Body of pancreas (tissue), 4 donors: ENCODE results near the gene RAMP1. TPM values are rescaled to one million over a fixed set of nuclear protein-coding genes. Genes with fewer than 3 reads are reported as not detected.
A peak's percentile ranks its signal among the peaks of the same experiment; 100 is the strongest.

ENCODE experiments used
- ATAC-seq: fragments of 150-250 bp; one replicate; pipeline ENCODE4 v1.9.1; 2016
- DNase-seq, 4 donors: peaks; one replicate each; pipeline ENCODE4 v3.0.0-alpha.2; 2019
- H3K27ac ChIP-seq, 4 donors: fragments of 200-600 bp; sonication (generic); 1 replicate in 3 of 4; 2 replicates in 1 of 4; pipeline versions ENCODE4 v1.5.1 to v1.6.1; 2016 to 2019; ENCODE audit warnings: mild to moderate bottlenecking in 1 of 4, mixed read lengths in 1 of 4, moderate library complexity in 1 of 4
- H3K27me3 ChIP-seq, 2 donors: fragments of 200-600 bp; sonication (generic); one replicate each; pipeline ENCODE4 v1.6.0; 2016; ENCODE audit warnings: mild to moderate bottlenecking in 1 of 2
- H3K36me3 ChIP-seq, 2 donors: fragments of 200-600 bp; sonication (generic); replicated peaks in 1 of 2; 2 replicates each; pipeline ENCODE4 v1.5.1; 2016; ENCODE audit warnings: low read depth in 2 of 2; ENCODE audit not compliant: insufficient read depth in 1 of 2
- H3K4me1 ChIP-seq: fragments of 200-600 bp; sonication (generic); one replicate; pipeline ENCODE4 v1.6.0; 2016
- H3K4me3 ChIP-seq, 2 donors: fragments of 200-600 bp; sonication (generic); 1 replicate in 1 of 2; 2 replicates in 1 of 2; pipeline ENCODE4 v1.5.1; 2016 to 2019
- H3K9me3 ChIP-seq, 3 donors: fragments of 200-600 bp; sonication (generic); 1 replicate in 2 of 3; 2 replicates in 1 of 3; pipeline ENCODE4 v1.5.1; 2016
- CTCF ChIP-seq, 7 experiments: fragments of 450-650 bp in 4 of 7; fragments of 200-600 bp in 3 of 7; sonication (generic) in 3 of 7; IDR thresholded peaks; one replicate each; pipeline ENCODE4 v1.5.1; 2016 to 2019; ENCODE audit warnings: antibody characterized with exemption in 7 of 7
- POLR2A ChIP-seq, 3 donors: fragments of 450-650 bp; IDR thresholded peaks; one replicate each; pipeline ENCODE4 v1.6.1; 2016; ENCODE audit warnings: antibody characterized with exemption in 3 of 3, mild to moderate bottlenecking in 2 of 3
- WGBS, 2 donors: methylation state at CpG; one replicate each; pipeline ENCODE4 v1.1.5; 2017; 5-methylcytosine and 5-hydroxymethylcytosine counted together
- intact Hi-C: fragments of 100-400 bp; cut with DNase I; formaldehyde crosslinking; loops from one replicate; pipeline ENCODE4 v1.15.1; 2023
- total RNA-seq, 2 donors: library from RNA; depleted of rRNA; stranded (reverse); fragments of >200 nt; gene quantifications; one replicate each; pipeline ENCODE4 v1.1.0, GENCODE V29; 2016

RAMP1 gene
- total RNA-seq, 2 donors from 2014 or later, result 74.2 to 85.4 TPM

- intact Hi-C loops, result no loop called here
- 96 to 97% methylated on average over 12 to 13 of the region's 13 CpGs for WGBS, 2 donors
- Histone ChIP-seq H3K27me3 (no peaks in the 10 kb centered on the region), H3K27ac (no peak overlapping the region), H3K4me3 (no peak overlapping the region), H3K4me1 (no peaks in the 10 kb centered on the region), H3K36me3 (no peaks in the 10 kb centered on the region), H3K9me3 (no peaks in the 10 kb centered on the region)
- ATAC-seq (no peak), DNase-seq (no peak)
- TF ChIP-seq CTCF (IDR thresholded peaks at IDR 0.05), result no peak
- no peak for TF ChIP-seq POLR2A (IDR thresholded peaks at IDR 0.05)
These were observed 56.9 kb downstream of the RAMP1 start for GRCh38 chr2:237916296-237916695.

- WGBS, 2 donors, result 85 to 89% methylated on average over 5 of the region's 5 CpGs
- intact Hi-C loops, result no loop called here
- H3K4me1 ChIP-seq, result peaks cover 9% of the 10 kb centered on the region
These were observed 58.4 kb downstream of the RAMP1 start for GRCh38 chr2:237917696-237918374.

GRCh38 chr2:237919593-237919992, 60.2 kb downstream of the RAMP1 start:
- ATAC-seq (no peak), DNase-seq (no peak)
- no peaks in the 10 kb centered on the region for H3K27me3 ChIP-seq
- 58 to 88% methylated on average over 3 to 6 of the region's 6 CpGs for WGBS, 2 donors
- intact Hi-C loops, result no loop called here
- no peak overlapping the region for H3K27ac ChIP-seq
- TF ChIP-seq CTCF (IDR thresholded peaks at IDR 0.05) (no peak), POLR2A (IDR thresholded peaks at IDR 0.05) (no peak)
- H3K36me3 ChIP-seq, result no peaks in the 10 kb centered on the region
- no peak overlapping the region for H3K4me3 ChIP-seq
- H3K4me1 ChIP-seq, result peaks cover 20% of the 10 kb centered on the region
- no peaks in the 10 kb centered on the region for H3K9me3 ChIP-seq

More at GRCh38 chr2:237917696-237918374, 58.4 kb downstream of the RAMP1 start:
- no peak for TF ChIP-seq POLR2A (IDR thresholded peaks at IDR 0.05)
- TF ChIP-seq CTCF (IDR thresholded peaks at IDR 0.05), result no peak
- Histone ChIP-seq H3K36me3 (no peaks in the 10 kb centered on the region), H3K27me3 (no peaks in the 10 kb centered on the region), H3K4me3 (no peak overlapping the region), H3K9me3 (no peaks in the 10 kb centered on the region), H3K27ac (no peak overlapping the region)
- ATAC-seq (no peak), DNase-seq (no peak)

- Histone ChIP-seq H3K27ac (no peak overlapping the region), H3K9me3 (no peaks in the 10 kb centered on the region), H3K4me3 (no peak overlapping the region), H3K27me3 (no peaks in the 10 kb centered on the region), H3K36me3 (no peaks in the 10 kb centered on the region), H3K4me1 (peaks cover 20% of the 10 kb centered on the region)
- TF ChIP-seq POLR2A (IDR thresholded peaks at IDR 0.05) (no peak), CTCF (IDR thresholded peaks at IDR 0.05) (no peak)
- DNase-seq, result no peak
- WGBS, 2 donors, result 90 to 97% methylated on average over 10 to 14 of the region's 14 CpGs
- intact Hi-C loops, result no loop called here
- no peak for ATAC-seq
These were observed 61.2 kb downstream of the RAMP1 start for GRCh38 chr2:237920673-237921072.

- no peak overlapping the region for H3K4me3 ChIP-seq
- H3K27me3 ChIP-seq, result no peaks in the 10 kb centered on the region
- DNase-seq (no peak), ATAC-seq (no peak)
- peak overlapping the region in 3 of 4 donors; percentile 67 to 84 (median 76) for H3K27ac ChIP-seq
- peaks cover 20% of the 10 kb centered on the region for H3K4me1 ChIP-seq
- WGBS, 2 donors, result 90 to 92% methylated on average over 10 of the region's 10 CpGs
- H3K36me3 ChIP-seq, result no peaks in the 10 kb centered on the region
- intact Hi-C loops, result no loop called here
- no peaks in the 10 kb centered on the region for H3K9me3 ChIP-seq
- TF ChIP-seq CTCF (IDR thresholded peaks at IDR 0.05) (no peak), POLR2A (IDR thresholded peaks at IDR 0.05) (no peak)
These were observed 62.6 kb downstream of the RAMP1 start for GRCh38 chr2:237921967-237922492.
